SK-N-SH (cell line): ENCODE data around the gene PARVB. TPM values are rescaled to one million over a fixed set of nuclear protein-coding genes. Genes with fewer than 3 reads are reported as not detected.

ENCODE experiments used
- CTCF ChIA-PET: fragments of 300-600, 350-600 bp; formaldehyde crosslinking; extraction: SDS; loops from one replicate; lab custom pipeline; 2021; lab: Yijun Ruan, JAX
- POLR2A ChIA-PET: fragments of 350-600 bp; sonication (Branson Sonifier 250); formaldehyde crosslinking; extraction: SDS; loops from one replicate; lab custom pipeline; 2020; ENCODE audit warnings: antibody characterized with exemption, inconsistent platforms; lab: Yijun Ruan, JAX
- DNase-seq: peaks from one replicate; pipeline ENCODE4 v3.0.0; 2012
- H2AFZ ChIP-seq: fragments of 200-600 bp; sonication (generic); 2 replicates; pipeline ENCODE4 v1.8.1; 2016; ENCODE audit warnings: antibody characterized with exemption, mild to moderate bottlenecking, low read depth
- H3F3A ChIP-seq: fragments of 200-600 bp; sonication (generic); replicated peaks from 2 replicates; pipeline ENCODE3; 2016; ENCODE audit warnings: antibody characterized with exemption, mild to moderate bottlenecking; ENCODE audit not compliant: insufficient read depth
- H3K27ac ChIP-seq, 2 experiments: fragments of 200-500 bp in 1 of 2; fragments of 200-600 bp in 1 of 2; sonication (Bioruptor generic) in 1 of 2; sonication (generic), shearing (Covaris generic) in 1 of 2; 2 replicates each; pipeline versions ENCODE4 v1.5.1 to v1.6.1; 2014 to 2016; ENCODE audit warnings: low read depth in 2 of 2, inconsistent platforms in 1 of 2, low read length in 1 of 2, mild to moderate bottlenecking in 1 of 2, mixed read lengths in 1 of 2
- H3K27me3 ChIP-seq: fragments of 200-600 bp; sonication (generic), shearing (Covaris generic); 2 replicates; pipeline ENCODE4 v1.6.1; 2016; ENCODE audit warnings: mixed run types; ENCODE audit not compliant: insufficient read depth
- H3K36me3 ChIP-seq, 2 experiments: fragments of 200-500 bp in 1 of 2; fragments of 200-600 bp in 1 of 2; sonication (Bioruptor generic) in 1 of 2; sonication (generic) in 1 of 2; replicated peaks in 1 of 2; 2 replicates each; pipeline versions ENCODE3 to v1.5.1; 2014 to 2016; ENCODE audit warnings: low read length in 1 of 2, mild to moderate bottlenecking in 1 of 2; ENCODE audit not compliant: insufficient read depth in 2 of 2, control insufficient read depth in 1 of 2
- H3K4me1 ChIP-seq, 2 experiments: fragments of 200-500 bp in 1 of 2; fragments of 200-600 bp in 1 of 2; sonication (Bioruptor generic) in 1 of 2; sonication (generic), shearing (Covaris generic) in 1 of 2; 2 replicates each; pipeline versions ENCODE4 v1.5.1 to v1.6.1; 2014 to 2016; ENCODE audit warnings: low read depth in 1 of 2, low read length in 1 of 2, mixed run types in 1 of 2; ENCODE audit not compliant: insufficient read depth in 2 of 2, control insufficient read depth in 1 of 2
- H3K4me2 ChIP-seq: fragments of 200-600 bp; sonication (generic), shearing (Covaris generic); 2 replicates; pipeline ENCODE4 v1.6.1; 2017; ENCODE audit warnings: mixed run types
- H3K4me3 ChIP-seq, 2 experiments: fragments of 200-500 bp in 1 of 2; fragments of 200-600 bp in 1 of 2; sonication (Bioruptor generic) in 1 of 2; sonication (generic), shearing (Covaris generic) in 1 of 2; 2 replicates each; pipeline versions ENCODE4 v1.5.1 to v1.8.1; 2014 to 2016; ENCODE audit warnings: low read depth in 2 of 2, inconsistent platforms in 1 of 2, low read length in 1 of 2, mild to moderate bottlenecking in 1 of 2, mixed read lengths in 1 of 2, moderate library complexity in 1 of 2
- H3K79me2 ChIP-seq: fragments of 200-600 bp; sonication (generic); 2 replicates; pipeline ENCODE4 v1.8.1; 2017; ENCODE audit warnings: mild to moderate bottlenecking; ENCODE audit not compliant: insufficient read depth
- H3K9ac ChIP-seq: fragments of 200-600 bp; sonication (generic); 2 replicates; pipeline ENCODE4 v1.6.1; 2017; ENCODE audit warnings: mixed run types
- H3K9me2 ChIP-seq: fragments of 200-600 bp; sonication (generic); 2 replicates; pipeline ENCODE4 v1.6.1; 2017; ENCODE audit warnings: mixed run types
- H3K9me3 ChIP-seq: fragments of 200-600 bp; sonication (generic); 2 replicates; pipeline ENCODE4 v1.6.1; 2017; ENCODE audit warnings: mixed run types, mild to moderate bottlenecking, moderate library complexity
- H4K20me1 ChIP-seq: fragments of 200-600 bp; sonication (generic); 2 replicates; pipeline ENCODE4 v1.6.1; 2017; ENCODE audit warnings: mild to moderate bottlenecking, mixed run types; ENCODE audit not compliant: insufficient read depth
- CHD2 ChIP-seq: fragments of 150-350 bp; IDR thresholded peaks from 2 replicates; pipeline ENCODE4 v1.6.1; 2018; ENCODE audit warnings: low read length; ENCODE audit not compliant: partially characterized antibody
- ELF1 ChIP-seq: IDR thresholded peaks from 2 replicates; pipeline ENCODE4 v1.4.0; 2012
- EZH2phosphoT487 ChIP-seq: fragments of 200-600 bp; sonication (generic); IDR thresholded peaks from 2 replicates; pipeline ENCODE4 v1.6.1; 2017; ENCODE audit warnings: low read depth, mixed run types, mild to moderate bottlenecking, antibody characterized with exemption, moderate library complexity, borderline replicate concordance
- FOXJ3 ChIP-seq: sonication (generic); formaldehyde crosslinking; IDR thresholded peaks from 2 replicates; pipeline ENCODE4 v1.5.1; 2020; ENCODE audit warnings: mild to moderate bottlenecking, missing genetic modification reagents
- GABPA ChIP-seq: IDR thresholded peaks from 2 replicates; pipeline ENCODE4 v1.4.0; 2012; ENCODE audit warnings: low read depth, mild to moderate bottlenecking
- MAX ChIP-seq: IDR thresholded peaks from 2 replicates; pipeline ENCODE4 v1.4.0; 2012; ENCODE audit warnings: low read depth
- MXI1 ChIP-seq: IDR thresholded peaks from 2 replicates; pipeline ENCODE4 v1.6.1; 2012; ENCODE audit warnings: mild to moderate bottlenecking, low read depth, low read length, improper control_type of control experiment
- PBX3 ChIP-seq: IDR thresholded peaks from 2 replicates; pipeline ENCODE4; 2012
- RAD21 ChIP-seq: IDR thresholded peaks from 2 replicates; pipeline ENCODE4 v1.6.1; 2012; ENCODE audit warnings: mild to moderate bottlenecking, low read length
- RCOR1 ChIP-seq: fragments of 150-350 bp; IDR thresholded peaks from 2 replicates; pipeline ENCODE4 v1.6.1; 2017; ENCODE audit warnings: antibody characterized with exemption, low read length
- SIN3A ChIP-seq: IDR thresholded peaks from 2 replicates; pipeline ENCODE4 v1.6.1; 2012; ENCODE audit warnings: low read depth, mild to moderate bottlenecking, low read length, moderate library complexity, borderline replicate concordance
- SMC3 ChIP-seq: IDR thresholded peaks from 2 replicates; pipeline ENCODE4 v1.6.1; 2012; ENCODE audit warnings: low read depth, low read length, improper control_type of control experiment
- TAF1 ChIP-seq: IDR thresholded peaks from 2 replicates; pipeline ENCODE4 v1.6.1; 2012; ENCODE audit warnings: low read depth, mild to moderate bottlenecking, low read length, moderate library complexity, borderline replicate concordance
- TEAD4 ChIP-seq: IDR thresholded peaks from 2 replicates; pipeline ENCODE4 v1.4.0; 2012; ENCODE audit warnings: mild to moderate bottlenecking, borderline replicate concordance; ENCODE audit not compliant: insufficient read depth
- YY1 ChIP-seq: IDR thresholded peaks from 2 replicates; pipeline ENCODE4 v1.4.0; 2012; ENCODE audit warnings: low read depth, mild to moderate bottlenecking
- ZBTB33 ChIP-seq: IDR thresholded peaks from 2 replicates; pipeline ENCODE4 v1.4.0; 2012; ENCODE audit warnings: low read depth, borderline replicate concordance
- WGBS: methylation state at CpG from one replicate; pipeline ENCODE4 v1.1.6; 2017; ENCODE audit warnings: low lambda C conversion rate; 5-methylcytosine and 5-hydroxymethylcytosine counted together
- polyA plus RNA-seq, 3 experiments: library from polyadenylated mRNA; depleted of rRNA; stranded (reverse); fragments of >200 nt; gene quantifications; 2 replicates each; pipeline ENCODE4 v1.2.3, GENCODE V29; 2012

The PARVB gene
- polyA plus RNA-seq, 1 of the 3 experiments (the other 2 are of a cell fraction): 87.8 TPM

- WGBS: 93% methylated on average over 8 of the region's 9 CpGs
- no peaks in the 10 kb centered on the region for H3K36me3 ChIP-seq
- H3K4me1 ChIP-seq: peaks cover 0 to 23% of the 10 kb centered on the region in 2 experiments; a peak in 1 of 4 replicates
- POLR2A ChIA-PET: no interaction called here
- CTCF ChIA-PET: interaction anchor here (0.9 to 4.5 kb wide), 4 partner anchors 34 to 578 kb away, joined by 3 to 15 read pairs (median 6); no protein-coding TSS in a partner anchor
- no peak overlapping the region for H2AFZ ChIP-seq
- no peak for DNase-seq
- no peaks in the 10 kb centered on the region for H4K20me1 ChIP-seq
- TF ChIP-seq SMC3 (no peak), RAD21 (no peak), GABPA (no peak), SIN3A (no peak), TAF1 (no peak), TEAD4 (no peak), ZBTB33 (no peak), CHD2 (no peak), RCOR1 (no peak), YY1 (no peak), MXI1 (no peak), FOXJ3 (CRISPR knock-in tag) (no peak), EZH2phosphoT487 (no peak), PBX3 (no peak), ELF1 (no peak), MAX (no peak)
- no peaks in the 10 kb centered on the region for H3F3A ChIP-seq
- H3K9me3 ChIP-seq: no peaks in the 10 kb centered on the region
- H3K9ac ChIP-seq: no peak overlapping the region
- no peak overlapping the region for H3K4me2 ChIP-seq
- H3K27ac ChIP-seq: no peak overlapping the region
- no peaks in the 10 kb centered on the region for H3K27me3 ChIP-seq
- no peaks in the 10 kb centered on the region for H3K9me2 ChIP-seq
- H3K79me2 ChIP-seq: peaks cover 17% of the 10 kb centered on the region
- no peak overlapping the region for H3K4me3 ChIP-seq
These were observed 23.8 kb downstream of the PARVB start for GRCh38 chr22:44047891-44048301.
